H1 (cell line): Measurements from ENCODE around the gene PPP1R3G. TPM values are rescaled to one million over a fixed set of nuclear protein-coding genes. Genes with fewer than 3 reads are reported as not detected.

Experiments used
- EZH2 ChIP-seq: fragments of 200-600 bp; sonication (generic); IDR thresholded peaks from 2 replicates; pipeline ENCODE4 v1.7.1; 2012; ENCODE audit warnings: low read depth, mild to moderate bottlenecking, moderate library complexity, low read length, inconsistent platforms; ENCODE audit not compliant: severe bottlenecking
- MAFK ChIP-seq: IDR thresholded peaks from 2 replicates; pipeline ENCODE4 v1.6.1; 2012; ENCODE audit warnings: low read depth, mild to moderate bottlenecking, improper control_type of control experiment, low read length
- NRF1 ChIP-seq: IDR thresholded peaks from 2 replicates; pipeline ENCODE4 v1.6.1; 2011; ENCODE audit warnings: mild to moderate bottlenecking, low read depth, low read length, improper control_type of control experiment
- PHF8 ChIP-seq: fragments of 200-600 bp; sonication (generic); conservative IDR thresholded peaks from 2 replicates; pipeline ENCODE4 v1.7.1; 2012; ENCODE audit warnings: low read depth, mild to moderate bottlenecking, inconsistent platforms, low read length, moderate library complexity
- RNF2 ChIP-seq: fragments of 200-900, 300-1000 bp; sonication (generic); IDR thresholded peaks from 2 replicates; pipeline ENCODE4 v1.7.1; 2016; ENCODE audit warnings: borderline replicate concordance, low read depth, mild to moderate bottlenecking, antibody characterized with exemption, low read length; ENCODE audit not compliant: poor library complexity, severe bottlenecking; ENCODE audit errors: missing control alignments
- YY1 ChIP-seq: IDR thresholded peaks from 2 replicates; pipeline ENCODE4 v1.6.1; 2011; ENCODE audit warnings: low read depth, mild to moderate bottlenecking, low read length
- polyA plus RNA-seq, 7 experiments: library from polyadenylated mRNA; depleted of rRNA in 3 of 7; stranded (reverse) in 5 of 7; unstranded in 2 of 7; fragments of >200 nt in 5 of 7; fragments of 200-250 nt in 2 of 7; gene quantifications; 1 replicate in 5 of 7; 2 replicates in 1 of 7; 4 replicates in 1 of 7; pipeline versions ENCODE4 v1.2.1 to v1.2.3, GENCODE V29; 2011 to 2013; ENCODE audit warnings: missing spikeins in 2 of 7, mixed read lengths in 2 of 7
- total RNA-seq: library from RNA; stranded (reverse); fragmentation: NEBNext Ultra II Directional; extraction: Animal tissue kit (Norgen Biotek cat#: 25700); gene quantifications from 2 replicates; pipeline ENCODE4 v1.2.1, GENCODE V29; 2021
- TF ChIP-seq, protein P1 (sequence below), 3 experiments: IDR thresholded peaks; 1 replicate in 2 of 3; 2 replicates in 1 of 3; pipeline versions ENCODE4 v1.5.1 to v1.6.1; 2011; ENCODE audit warnings: low read length in 3 of 3, mild to moderate bottlenecking in 3 of 3, inconsistent platforms in 2 of 3, low read depth in 1 of 3, moderate library complexity in 1 of 3; ENCODE audit not compliant: insufficient read depth in 1 of 3; ENCODE audit errors: control extremely low read depth in 1 of 3

The PPP1R3G gene
- total and polyA plus RNA-seq, 2 of the 8 experiments (the other 6 are each of a cell fraction or from before 2014, with no cell fraction given) = 0.03 to 0.09 TPM

DNA sequence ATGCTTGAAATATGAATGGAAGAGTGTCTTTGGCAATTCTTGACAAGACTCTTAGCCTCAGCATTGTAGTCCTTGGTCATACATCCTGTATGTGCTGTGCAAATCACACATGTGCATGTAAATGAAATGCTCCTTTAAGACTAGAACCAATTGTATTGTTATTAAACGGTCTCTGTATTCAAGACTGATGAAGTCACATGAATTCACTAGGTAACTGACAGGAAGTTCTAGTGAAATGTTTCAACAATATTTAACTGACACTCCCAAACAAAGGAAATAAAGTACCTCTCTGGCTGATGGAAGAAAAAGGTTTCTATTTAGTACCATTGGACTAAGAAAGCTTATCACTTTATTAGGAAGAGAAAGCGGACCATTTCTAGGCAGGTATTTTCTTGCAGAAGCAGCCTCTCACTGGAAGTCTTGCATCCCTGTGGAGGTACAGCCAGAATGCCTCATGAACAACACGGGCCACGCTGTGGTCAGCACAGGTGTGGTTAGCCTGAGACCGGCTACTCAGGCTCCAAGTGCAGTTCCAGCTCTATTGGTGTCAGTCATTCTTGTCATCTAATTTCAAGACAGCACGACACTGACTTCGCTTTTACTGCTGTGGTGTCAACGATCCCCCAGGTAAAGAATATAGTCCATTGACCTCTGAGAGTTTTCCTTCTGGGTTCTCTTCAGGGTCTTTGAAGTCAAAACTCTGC, 17.3 kb downstream of the PPP1R3G start (continued):
- TF ChIP-seq RNF2 = no peak
- TF ChIP-seq, protein P1, sequence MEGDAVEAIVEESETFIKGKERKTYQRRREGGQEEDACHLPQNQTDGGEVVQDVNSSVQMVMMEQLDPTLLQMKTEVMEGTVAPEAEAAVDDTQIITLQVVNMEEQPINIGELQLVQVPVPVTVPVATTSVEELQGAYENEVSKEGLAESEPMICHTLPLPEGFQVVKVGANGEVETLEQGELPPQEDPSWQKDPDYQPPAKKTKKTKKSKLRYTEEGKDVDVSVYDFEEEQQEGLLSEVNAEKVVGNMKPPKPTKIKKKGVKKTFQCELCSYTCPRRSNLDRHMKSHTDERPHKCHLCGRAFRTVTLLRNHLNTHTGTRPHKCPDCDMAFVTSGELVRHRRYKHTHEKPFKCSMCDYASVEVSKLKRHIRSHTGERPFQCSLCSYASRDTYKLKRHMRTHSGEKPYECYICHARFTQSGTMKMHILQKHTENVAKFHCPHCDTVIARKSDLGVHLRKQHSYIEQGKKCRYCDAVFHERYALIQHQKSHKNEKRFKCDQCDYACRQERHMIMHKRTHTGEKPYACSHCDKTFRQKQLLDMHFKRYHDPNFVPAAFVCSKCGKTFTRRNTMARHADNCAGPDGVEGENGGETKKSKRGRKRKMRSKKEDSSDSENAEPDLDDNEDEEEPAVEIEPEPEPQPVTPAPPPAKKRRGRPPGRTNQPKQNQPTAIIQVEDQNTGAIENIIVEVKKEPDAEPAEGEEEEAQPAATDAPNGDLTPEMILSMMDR (IDR thresholded peaks at IDR 0.05; ENCODE audit: control extremely low read depth in 1 of 3, insufficient read depth in 1 of 3, low read depth in 1 of 3, low read length in 3 of 3) = no peak
- TF ChIP-seq MAFK = no peak
- no peak for TF ChIP-seq NRF1
- TF ChIP-seq PHF8 = no peak
- TF ChIP-seq EZH2 = no peak
- no peak for TF ChIP-seq YY1
